H9 (cell line): ENCODE measurements around the gene GCAT. TPM values are rescaled to one million over a fixed set of nuclear protein-coding genes. Genes with fewer than 3 reads are reported as not detected.

ENCODE experiments used
- DNase-seq: peaks from one replicate; pipeline ENCODE4 v3.0.0-alpha.2; 2017
- H2AFZ ChIP-seq: one replicate; pipeline ENCODE4 v1.6.1; 2013; ENCODE audit warnings: mild to moderate bottlenecking, low read length, control low read depth, moderate library complexity
- H2AK5ac ChIP-seq: 2 replicates; pipeline ENCODE4 v1.6.1; 2013; ENCODE audit warnings: low read length, control low read depth, mixed read lengths; ENCODE audit not compliant: insufficient read length
- H2BK120ac ChIP-seq: one replicate; pipeline ENCODE4 v1.6.1; 2013; ENCODE audit warnings: low read depth, mild to moderate bottlenecking, low read length, control low read depth, inconsistent platforms; ENCODE audit not compliant: poor library complexity, severe bottlenecking
- H2BK12ac ChIP-seq: 2 replicates; pipeline ENCODE4 v1.6.1; 2013; ENCODE audit warnings: low read length, control low read depth, mixed read lengths, low read depth; ENCODE audit not compliant: insufficient read length
- H2BK15ac ChIP-seq: 2 replicates; pipeline ENCODE4 v1.6.1; 2013; ENCODE audit warnings: low read depth, low read length, control low read depth
- H2BK20ac ChIP-seq: one replicate; pipeline ENCODE4 v1.6.1; 2013; ENCODE audit warnings: low read depth, mild to moderate bottlenecking, low read length, control low read depth, inconsistent platforms; ENCODE audit not compliant: poor library complexity, severe bottlenecking
- H2BK5ac ChIP-seq: 2 replicates; pipeline ENCODE4 v1.6.1; 2013; ENCODE audit warnings: low read length, control low read depth, mixed read lengths; ENCODE audit not compliant: insufficient read length
- H3K14ac ChIP-seq: 2 replicates; pipeline ENCODE4 v1.6.1; 2013; ENCODE audit warnings: low read length, control low read depth; ENCODE audit not compliant: insufficient read depth
- H3K18ac ChIP-seq: 2 replicates; pipeline ENCODE4 v1.6.1; 2013; ENCODE audit warnings: low read depth, mild to moderate bottlenecking, mixed read lengths, low read length, control low read depth; ENCODE audit not compliant: insufficient read length
- H3K23ac ChIP-seq: 2 replicates; pipeline ENCODE4 v1.6.1; 2013; ENCODE audit warnings: low read length, control low read depth, mixed read lengths, low read depth; ENCODE audit not compliant: insufficient read length
- H3K23me2 ChIP-seq: 2 replicates; pipeline ENCODE4 v1.6.1; 2013; ENCODE audit warnings: low read depth, mild to moderate bottlenecking, mixed read lengths, low read length, control low read depth; ENCODE audit not compliant: insufficient read length, poor library complexity, severe bottlenecking
- H3K27ac ChIP-seq: 2 replicates; pipeline ENCODE4 v1.5.1; 2013; ENCODE audit warnings: low read length, control low read depth, mixed read lengths, low read depth; ENCODE audit not compliant: insufficient read length
- H3K27me3 ChIP-seq: 2 replicates; pipeline ENCODE4 v1.6.1; 2013; ENCODE audit warnings: low read length, control low read depth, inconsistent platforms; ENCODE audit not compliant: insufficient read depth
- H3K4ac ChIP-seq: 2 replicates; pipeline ENCODE4 v1.6.1; 2013; ENCODE audit warnings: low read depth, mild to moderate bottlenecking, control low read depth, inconsistent platforms, low read length, moderate library complexity
- H3K4me1 ChIP-seq: 2 replicates; pipeline ENCODE4 v1.6.1; 2013; ENCODE audit warnings: low read length, control low read depth, inconsistent platforms; ENCODE audit not compliant: insufficient read depth
- H3K4me2 ChIP-seq: 2 replicates; pipeline ENCODE4 v1.6.1; 2013; ENCODE audit warnings: low read length, control low read depth, mixed read lengths; ENCODE audit not compliant: insufficient read length, insufficient read depth
- H3K56ac ChIP-seq: 2 replicates; pipeline ENCODE4 v1.6.1; 2013; ENCODE audit warnings: low read depth, mild to moderate bottlenecking, mixed read lengths, low read length, control low read depth; ENCODE audit not compliant: insufficient read length
- H3K79me1 ChIP-seq: 2 replicates; pipeline ENCODE4 v1.6.1; 2013; ENCODE audit warnings: low read depth, mild to moderate bottlenecking, moderate library complexity, low read length, control low read depth, inconsistent platforms; ENCODE audit not compliant: insufficient read depth, poor library complexity, severe bottlenecking
- H3K79me2 ChIP-seq: 2 replicates; pipeline ENCODE4 v1.6.1; 2013; ENCODE audit warnings: low read length, control low read depth, inconsistent platforms; ENCODE audit not compliant: insufficient read depth
- H3K9ac ChIP-seq: 2 replicates; pipeline ENCODE4 v1.6.1; 2013; ENCODE audit warnings: low read length, control low read depth, mixed read lengths; ENCODE audit not compliant: insufficient read length; ENCODE audit errors: extremely low read depth
- H3K9me3 ChIP-seq: one replicate; pipeline ENCODE4 v1.6.1; 2013; ENCODE audit warnings: low read depth, low read length, inconsistent platforms; ENCODE audit not compliant: control insufficient read depth
- H3T11ph ChIP-seq: one replicate; pipeline ENCODE4 v1.6.1; 2013; ENCODE audit warnings: mild to moderate bottlenecking, low read length, control low read depth, inconsistent platforms
- H4K20me1 ChIP-seq: one replicate; pipeline ENCODE4 v1.6.1; 2013; ENCODE audit not compliant: control insufficient read depth, insufficient read length, insufficient read depth
- H4K5ac ChIP-seq: 2 replicates; pipeline ENCODE4 v1.6.1; 2013; ENCODE audit warnings: low read depth, mild to moderate bottlenecking, mixed read lengths, low read length, control low read depth; ENCODE audit not compliant: insufficient read length
- H4K8ac ChIP-seq: replicated peaks from 2 replicates; pipeline ENCODE4 v1.6.1; 2013; ENCODE audit warnings: low read length, control low read depth, mixed read lengths, low read depth; ENCODE audit not compliant: insufficient read length
- H4K91ac ChIP-seq: 2 replicates; pipeline ENCODE4 v1.6.1; 2013; ENCODE audit warnings: low read depth, mild to moderate bottlenecking, moderate library complexity, mixed read lengths, low read length, control low read depth; ENCODE audit not compliant: insufficient read length
- H3K27ac Mint-ChIP-seq, 3 experiments: 2 replicates in 2 of 3; 3 replicates in 1 of 3; pipeline ENCODE4 v1.8.0; 2020 to 2021; ENCODE audit warnings: mixed read lengths in 3 of 3, mild to moderate bottlenecking in 1 of 3, moderate library complexity in 1 of 3
- H3K27me3 Mint-ChIP-seq: 2 replicates; pipeline ENCODE4 v1.8.0; 2021; ENCODE audit warnings: low read depth, mild to moderate bottlenecking, moderate library complexity, mixed read lengths
- H3K36me3 Mint-ChIP-seq, 3 experiments: 2 replicates in 2 of 3; 3 replicates in 1 of 3; pipeline ENCODE4 v1.8.0; 2020 to 2021; ENCODE audit warnings: low read depth in 3 of 3, mixed read lengths in 3 of 3; ENCODE audit not compliant: insufficient read depth in 1 of 3
- H3K4me1 Mint-ChIP-seq, 2 experiments: 2 replicates each; pipeline ENCODE4 v1.8.0; 2020; ENCODE audit warnings: mixed read lengths in 2 of 2
- H3K4me3 Mint-ChIP-seq, 2 experiments: 2 replicates in 1 of 2; 3 replicates in 1 of 2; pipeline ENCODE4 v1.8.0; 2020 to 2021; ENCODE audit warnings: mild to moderate bottlenecking in 2 of 2, mixed read lengths in 2 of 2, moderate library complexity in 1 of 2
- H3K9me3 Mint-ChIP-seq, 2 experiments: 2 replicates in 1 of 2; 3 replicates in 1 of 2; pipeline ENCODE4 v1.8.0; 2020; ENCODE audit warnings: mild to moderate bottlenecking in 2 of 2, mixed read lengths in 2 of 2, moderate library complexity in 1 of 2
- CTCF ChIP-seq: fragments of 200-600 bp; sonication (generic); conservative IDR thresholded peaks from 3 replicates; pipeline ENCODE4 v1.8.0; 2021; ENCODE audit warnings: antibody characterized with exemption, mild to moderate bottlenecking
- WGBS: extraction: QIAGEN DNeasy Blood & Tissue Kit; methylation state at CpG from one replicate; pipeline ENCODE4 v1.1.7; 2013; ENCODE audit warnings: missing lambda C conversion rate, low lambda C conversion rate, mixed read lengths; ENCODE audit not compliant: insufficient read length; ENCODE audit errors: extremely low coverage; 5-methylcytosine and 5-hydroxymethylcytosine counted together
- total RNA-seq: library from RNA; stranded (reverse); gene quantifications from 2 replicates; pipeline ENCODE4 v1.2.1, GENCODE V29; 2021

Gene GCAT
- total RNA-seq, 1 experiment from 2014 or later, result 26.9 TPM

DNA sequence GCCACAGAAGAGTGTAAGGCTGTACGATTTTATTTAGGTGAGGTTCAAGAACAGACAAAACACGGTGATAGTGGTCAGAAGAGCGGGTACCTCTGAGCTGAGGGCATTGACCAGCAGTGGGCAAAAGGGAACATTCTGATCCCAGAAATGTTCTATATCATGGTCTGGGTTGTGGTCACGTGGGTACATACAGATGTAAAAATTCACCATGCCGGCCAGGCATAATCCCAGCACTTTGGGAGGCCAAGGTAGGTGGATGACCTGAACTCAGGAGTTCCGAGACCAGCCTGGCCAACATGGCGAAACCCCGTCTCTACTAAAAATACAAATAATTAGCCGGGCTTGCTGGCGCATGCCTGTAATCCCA lies 31.1 kb upstream of the GCAT start:
- Mint-ChIP-seq H3K36me3 (peaks cover 3 to 27% (median 20%) of the 10 kb centered on the region in 3 experiments; a peak in 6 of 7 replicates), H3K4me1 (peaks cover 12 to 25% of the 10 kb centered on the region in 2 experiments), H3K9me3 (no peaks in the 10 kb centered on the region), H3K4me3 (no peak overlapping the region), H3K27ac (peak overlapping the region in 1 of 3 experiments; percentile 35; a peak in 1 of 7 replicates), H3K27me3 (peaks cover 32% of the 10 kb centered on the region)
- Histone ChIP-seq H3K4me2 (no peak overlapping the region), H4K8ac (no peak overlapping the region), H4K20me1 (no peaks in the 10 kb centered on the region), H3K23me2 (no peaks in the 10 kb centered on the region), H3K4ac (no peak overlapping the region), H4K91ac (no peak overlapping the region), H3K14ac (no peak overlapping the region), H4K5ac (no peak overlapping the region), H3K9me3 (no peaks in the 10 kb centered on the region), H3K4me1 (no peaks in the 10 kb centered on the region), H2BK5ac (no peak overlapping the region), H3K27me3 (no peaks in the 10 kb centered on the region; the same call in 1 of the 2 replicates), H3K79me1 (no peaks in the 10 kb centered on the region), H3K9ac (no peak overlapping the region), H2AK5ac (no peak overlapping the region), H2BK120ac (no peak overlapping the region), H2BK20ac (no peak overlapping the region), H3K79me2 (no peaks in the 10 kb centered on the region), H3K27ac (no peak overlapping the region), H3K18ac (no peak overlapping the region), H2BK12ac (no peak overlapping the region), H3T11ph (no peak overlapping the region), H3K56ac (no peak overlapping the region), H3K23ac (no peak overlapping the region), H2BK15ac (no peak overlapping the region), H2AFZ (no peak overlapping the region)
- DNase-seq, result no peak
- no peak for TF ChIP-seq CTCF
- no CpG with 5 or more reads among the region's 10 CpGs for WGBS
